ENCODE data around the gene GPN3.
"Not testable (repeated sequence)": the region's sequence is repeated elsewhere in the genome, so short reads cannot be mapped to it uniquely, and the experiment has no call there.

The GPN3 gene

DNA sequence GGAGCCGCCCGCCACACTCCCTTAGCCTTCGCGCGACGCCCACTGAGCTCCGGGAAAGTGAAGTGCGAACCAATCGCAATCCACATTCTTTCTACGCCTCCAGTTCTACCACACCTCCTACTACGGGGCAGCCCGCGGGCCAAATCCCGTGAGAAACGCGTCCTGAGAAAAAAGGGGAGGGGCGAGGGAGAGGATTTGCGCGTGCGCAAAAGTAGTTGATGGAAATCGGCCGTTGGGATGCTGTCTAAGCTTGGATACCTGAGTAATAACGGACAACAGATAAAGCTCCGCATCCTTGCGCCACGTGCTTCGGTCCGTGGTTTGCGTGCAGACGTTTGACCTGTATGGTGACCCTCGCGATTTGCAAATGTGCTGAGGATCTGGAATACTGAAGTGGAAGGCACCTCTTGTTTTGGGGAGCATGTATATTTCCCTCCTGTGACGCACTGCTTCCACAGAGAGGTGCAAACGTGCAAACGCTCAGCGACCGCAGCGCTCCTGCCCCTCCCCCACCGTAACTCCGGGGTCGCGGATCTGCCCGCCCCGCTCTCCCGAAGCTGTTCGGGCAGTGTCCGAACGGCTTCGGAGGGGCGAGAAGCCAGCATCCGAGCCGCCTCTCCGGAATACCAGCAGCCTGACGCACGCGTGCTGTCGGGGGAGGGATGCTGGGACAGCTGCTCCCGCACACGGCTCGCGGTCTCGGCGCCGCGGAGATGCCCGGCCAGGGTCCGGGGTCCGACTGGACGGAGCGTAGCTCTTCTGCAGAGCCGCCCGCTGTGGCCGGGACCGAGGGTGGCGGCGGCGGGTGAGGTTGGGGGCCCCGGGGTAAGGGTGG lies at the start of gene GPN3, which contains the start of gene FAM216A:
Gene GPN3 (minus strand): TSS at position 44 of the 835 bp plus-strand sequence. CDS start 54 bp downstream, outside the sequence.
Gene FAM216A (plus strand): TSS at position 632 of the 835 bp plus-strand sequence. CDS start 31 bp downstream, at position 663.
- peak; percentile 91 for DNase-seq

DNA sequence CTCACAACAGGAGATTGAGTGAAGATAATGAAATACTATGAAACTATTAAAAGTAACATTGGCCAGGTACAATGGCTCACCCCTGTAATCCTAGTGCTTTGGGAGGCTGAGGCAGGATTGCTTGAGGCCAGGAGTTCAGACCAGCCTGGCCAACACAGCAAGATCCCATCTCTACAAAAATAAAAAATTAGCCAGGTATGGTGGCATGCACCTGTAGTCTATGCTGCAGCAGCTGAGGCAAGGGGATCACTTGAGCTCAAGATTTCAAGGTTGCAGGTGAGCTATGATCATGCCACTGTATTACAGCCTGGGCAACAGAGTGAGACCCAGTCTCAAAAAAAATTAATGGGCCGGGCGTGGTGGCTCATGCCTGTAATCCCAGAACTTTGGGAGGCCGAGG lies 48.9 kb upstream of the GPN3 start:
- no peak for DNase-seq

DNA sequence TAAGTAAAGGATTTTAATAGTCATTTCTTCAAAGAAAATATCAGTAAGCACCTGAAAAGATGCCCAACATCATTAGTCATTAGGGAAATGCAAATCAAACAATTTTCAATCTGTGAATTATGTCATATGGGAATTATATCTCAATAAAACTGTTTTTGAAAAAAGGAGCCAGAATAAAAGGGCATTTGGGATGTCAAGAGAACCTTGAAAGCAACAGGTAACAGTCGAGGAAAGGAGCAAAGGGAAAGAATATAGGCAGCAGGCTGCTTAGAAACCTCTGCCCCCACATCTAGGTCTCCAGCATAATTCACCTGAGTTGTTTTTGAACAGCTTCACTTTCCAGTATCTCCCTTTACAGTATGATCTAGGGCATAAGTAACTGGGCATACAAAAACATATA lies 46.3 kb upstream of the GPN3 start:
- no peak for DNase-seq

DNA sequence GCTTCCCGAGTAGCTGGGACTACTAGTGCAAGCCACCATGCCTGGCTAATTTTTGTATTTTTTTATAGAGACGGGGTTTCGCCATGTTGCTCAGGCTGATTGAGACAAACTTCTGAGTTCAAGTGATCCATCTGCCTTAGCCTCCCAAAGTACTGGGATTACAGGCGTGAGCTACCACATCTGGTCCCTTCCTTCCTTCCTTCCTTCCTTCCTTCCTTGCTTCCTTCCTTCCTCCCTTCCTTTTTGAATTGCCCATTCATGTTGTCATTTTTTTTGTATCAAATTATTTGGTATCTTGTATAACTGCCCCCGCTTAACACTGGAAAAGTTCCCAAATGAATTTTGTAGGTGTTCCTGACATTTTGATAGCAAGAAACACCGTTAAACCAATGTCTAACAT lies 45.8 kb upstream of the GPN3 start:
- DNase-seq = no peak

DNA sequence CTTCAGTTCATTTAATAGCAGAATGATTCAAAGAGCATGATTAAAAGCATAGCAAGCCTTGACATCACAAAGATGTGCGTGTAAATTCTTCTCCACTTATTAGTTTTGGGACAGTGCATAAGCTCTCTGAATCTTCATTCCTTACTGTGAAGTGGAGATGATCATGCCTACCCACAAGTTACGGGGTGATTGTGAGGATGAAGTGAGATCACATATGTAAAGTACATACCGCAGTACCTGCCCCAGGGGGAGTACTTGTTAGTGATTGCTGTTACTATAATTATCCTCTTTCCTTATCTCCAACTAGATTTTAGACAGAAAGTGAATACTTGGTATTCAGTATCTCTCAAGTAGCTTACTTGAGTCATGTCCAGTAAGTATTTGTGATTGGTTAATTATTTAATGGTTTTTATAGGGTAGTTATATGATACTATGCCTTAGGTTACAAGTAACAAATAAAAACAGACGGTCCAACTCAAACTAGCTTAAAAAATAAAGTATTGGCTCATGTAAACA lies 40.1 kb upstream of the GPN3 start:
- no peak for DNase-seq

DNA sequence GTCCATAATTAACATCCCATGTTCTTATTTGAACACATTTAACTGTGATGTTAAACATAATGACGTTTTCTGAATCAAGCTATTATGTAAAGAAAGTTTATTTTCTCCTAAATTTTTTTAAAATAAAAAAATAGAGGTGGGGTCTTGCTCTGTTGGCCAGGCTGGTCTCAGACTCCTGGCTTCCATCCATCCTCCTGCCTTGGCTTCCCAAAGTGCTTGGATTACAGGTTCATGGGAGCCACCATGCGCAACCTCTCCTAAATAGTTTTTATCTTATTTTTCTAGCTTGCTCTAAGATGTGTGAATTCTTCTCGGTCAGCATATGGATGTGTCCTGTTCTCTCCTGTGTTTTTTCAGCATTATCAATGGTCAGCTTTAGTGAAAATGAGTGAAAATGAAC lies 37.3 kb upstream of the GPN3 start:
- no peak for DNase-seq

DNA sequence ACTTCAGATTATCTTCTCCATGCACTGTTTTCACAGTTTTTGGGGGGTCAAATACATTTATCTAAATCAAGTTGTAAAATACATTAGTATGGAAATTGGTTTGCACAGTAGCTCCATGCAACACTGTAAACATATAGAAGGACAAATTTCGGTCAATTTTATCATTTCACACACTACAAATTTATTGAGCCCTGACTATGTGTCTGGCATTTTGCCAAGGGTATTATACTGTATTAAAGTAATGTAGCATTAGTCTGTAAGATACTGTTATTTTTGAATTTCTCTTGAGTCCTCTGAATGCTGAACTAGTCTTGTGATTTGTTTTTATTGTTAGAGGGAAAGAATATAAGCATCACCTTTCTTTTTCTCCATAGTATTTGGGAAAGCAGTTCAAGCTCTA lies 35.4 kb upstream of the GPN3 start:
- DNase-seq = no peak

DNA sequence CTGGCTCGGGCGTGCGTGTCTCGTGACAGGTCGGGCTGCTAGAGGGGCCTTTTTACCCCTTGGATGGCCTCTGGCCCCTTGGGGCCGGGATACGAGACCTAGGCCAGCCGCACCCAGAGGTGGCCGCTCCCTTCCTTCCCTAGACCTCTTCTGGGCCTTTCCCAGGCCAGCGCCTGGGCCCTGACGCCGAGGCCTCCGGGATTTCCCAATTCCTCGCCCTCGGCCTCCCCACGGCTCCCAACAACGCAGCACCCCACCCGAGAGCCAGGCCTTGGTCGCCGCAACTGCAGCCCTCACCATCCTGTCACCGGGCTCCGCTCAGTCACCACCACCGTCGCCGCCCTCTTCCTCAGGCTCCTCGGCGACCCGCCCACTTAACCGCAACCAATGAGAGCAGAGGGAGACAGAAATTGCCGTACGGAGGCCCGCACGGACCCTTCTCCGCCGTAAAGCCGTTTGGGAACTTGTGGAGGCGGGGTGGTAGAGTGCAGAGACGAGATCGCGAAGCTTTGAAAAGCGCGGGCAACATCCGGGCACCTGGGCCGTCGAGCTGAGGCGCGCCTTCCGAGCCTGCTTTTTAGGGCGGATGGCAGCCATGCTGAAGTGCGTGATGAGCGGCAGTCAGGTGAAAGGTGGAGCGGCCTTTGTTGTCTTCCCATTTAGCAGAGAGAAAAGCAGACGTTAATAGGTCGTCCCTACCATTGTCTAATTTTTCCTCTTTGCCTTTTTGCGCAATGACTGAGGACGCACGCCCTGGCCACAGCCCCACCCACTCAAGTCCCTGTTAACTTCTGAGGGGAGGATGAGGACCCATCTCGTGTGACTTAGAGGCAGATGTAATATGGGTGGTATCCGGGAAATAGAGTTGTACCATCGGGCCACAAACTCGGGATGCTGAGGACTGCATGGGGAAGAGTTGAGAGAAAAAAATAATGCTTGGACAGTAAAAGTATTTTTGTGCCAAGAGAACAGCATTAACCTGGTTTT lies 34.0 kb upstream of the GPN3 start, which contains the start of the genes RAD9B and VPS29:
Gene RAD9B (plus strand): TSS at position 580 of the 987 bp plus-strand sequence. CDS start 7 bp downstream, at position 587.
Gene VPS29 (minus strand): TSS at position 360 of the 987 bp plus-strand sequence. CDS start 60 bp downstream, at position 300.
- DNase-seq = peak; percentile 93

DNA sequence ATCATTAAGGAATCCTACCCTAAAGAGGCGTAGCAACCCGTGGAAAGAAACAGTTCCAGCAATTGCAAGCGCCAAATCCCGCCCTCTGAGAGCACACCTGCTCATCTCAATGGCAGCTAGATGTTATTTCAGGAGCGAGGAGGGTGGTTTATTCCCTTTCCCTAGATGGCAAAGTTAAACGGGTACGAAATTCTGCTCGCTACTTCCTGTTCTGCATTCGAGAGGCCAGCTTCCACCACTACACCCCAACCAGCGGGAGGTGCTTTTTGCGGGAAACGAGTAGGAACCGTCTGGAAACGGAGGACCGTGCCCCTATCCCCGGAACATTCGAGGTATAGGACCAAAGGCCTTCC lies 33.3 kb upstream of the GPN3 start:
- no peak for DNase-seq

DNA sequence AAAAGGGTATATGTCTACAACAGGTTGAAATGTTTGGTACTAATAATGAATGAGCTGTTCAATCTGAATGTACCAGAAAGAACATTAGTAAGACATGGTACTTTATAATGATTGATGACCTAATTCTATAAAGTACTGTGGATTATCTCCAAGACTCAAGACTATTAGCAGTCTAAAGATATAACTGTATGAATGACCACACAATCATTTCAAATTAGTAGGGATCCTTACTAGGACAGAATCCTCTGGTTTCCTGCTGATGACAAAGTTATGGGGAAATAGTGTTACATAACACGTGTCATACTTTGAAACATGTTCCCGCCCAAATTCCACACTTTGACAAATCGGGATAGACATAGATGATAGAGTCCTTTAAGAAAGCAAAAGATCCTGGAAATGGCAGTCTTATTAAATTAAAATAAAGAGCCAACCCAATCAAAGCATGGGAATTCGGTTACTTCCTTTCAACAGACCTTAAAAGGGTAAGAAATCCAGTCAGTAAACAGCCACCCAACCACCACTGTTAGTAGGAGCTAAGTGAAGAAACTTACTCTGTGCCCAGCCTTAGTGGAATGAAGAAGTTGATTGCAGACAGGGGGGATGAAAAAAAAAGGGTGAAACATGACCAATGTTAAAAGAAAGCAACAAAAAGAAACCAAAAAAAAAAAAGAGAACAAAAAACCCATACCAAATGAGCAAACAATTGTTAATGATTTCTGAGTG lies 31.1 kb upstream of the GPN3 start:
- no peak for DNase-seq

DNA sequence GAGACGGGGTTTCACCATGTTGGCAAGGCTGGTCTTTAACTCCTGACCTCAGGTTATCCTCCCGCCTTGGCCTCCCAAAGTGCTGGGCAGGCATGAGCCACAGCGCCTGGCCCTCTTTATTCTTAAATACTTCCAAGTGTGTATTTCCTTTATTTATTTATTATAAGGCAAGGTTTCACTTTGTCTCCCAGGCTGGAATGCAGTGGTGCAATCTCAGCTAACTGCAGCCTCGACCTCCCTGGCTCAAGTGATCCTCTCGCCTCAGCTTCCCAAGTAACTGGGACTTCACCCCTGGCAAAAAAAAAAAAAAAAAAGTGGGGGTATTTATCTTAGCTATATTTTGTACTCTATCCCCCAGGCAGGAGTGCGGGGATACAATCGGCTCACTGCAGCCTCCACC lies 7.4 kb upstream of the GPN3 start:
- no peak for DNase-seq

DNA sequence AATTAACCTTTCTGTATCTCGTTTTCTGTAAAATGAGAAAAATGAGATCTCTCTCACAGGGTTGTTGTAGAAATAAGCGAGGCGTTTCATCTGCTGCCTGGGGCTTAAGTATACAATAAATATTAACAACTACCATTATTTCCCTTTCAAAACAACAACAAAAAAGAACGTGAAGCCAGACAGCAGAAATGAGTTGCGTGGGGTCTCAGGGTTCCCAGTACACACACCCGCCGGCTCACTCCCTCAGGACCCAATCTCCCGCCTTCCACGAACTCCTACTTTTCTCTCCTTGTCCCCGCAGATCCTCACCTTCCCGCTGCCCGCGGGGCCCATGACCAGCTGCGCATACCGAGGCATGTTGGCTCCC lies 227 bp downstream of the GPN3 start:
- DNase-seq = no peak

DNA sequence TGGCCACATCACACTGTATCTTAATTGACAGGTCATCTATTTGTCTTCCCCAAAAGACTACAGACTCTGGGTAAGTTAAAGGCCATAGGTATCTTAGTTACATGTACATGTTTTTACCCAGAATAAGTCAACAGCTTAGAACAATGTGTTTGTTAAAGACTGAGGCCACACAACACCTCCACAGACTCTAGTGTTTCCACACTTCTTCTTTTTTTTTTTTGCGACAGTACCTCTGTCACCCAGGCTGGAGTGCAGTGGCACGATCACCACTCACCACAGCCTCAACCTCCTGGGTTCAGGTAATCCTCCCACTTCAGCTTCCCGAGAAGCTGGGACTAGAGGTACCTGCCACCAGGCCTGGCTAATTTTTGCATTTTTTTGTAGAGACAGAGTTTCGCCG lies 1.3 kb downstream of the GPN3 start:
- no peak for DNase-seq

DNA sequence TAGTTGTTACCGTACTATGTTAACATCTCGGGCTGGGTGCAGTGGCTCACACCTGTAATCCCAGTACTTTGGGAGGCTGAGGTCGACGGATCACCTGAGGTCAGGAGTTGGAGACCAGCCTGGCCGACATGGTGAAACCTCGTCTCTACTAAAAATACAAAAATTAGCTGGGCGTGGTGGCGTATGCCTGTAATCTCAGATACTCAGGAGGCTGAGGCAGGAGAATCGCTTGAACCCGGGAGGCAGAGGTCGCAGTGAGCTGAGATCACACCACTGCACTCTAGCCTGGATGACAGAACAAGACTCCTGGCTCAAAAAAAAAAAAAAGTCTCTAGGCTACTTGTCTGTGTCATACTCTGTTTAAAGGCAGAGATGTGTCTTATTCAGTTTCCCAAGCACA lies 2.3 kb downstream of the GPN3 start:
- not testable (repeated sequence) for DNase-seq

DNA sequence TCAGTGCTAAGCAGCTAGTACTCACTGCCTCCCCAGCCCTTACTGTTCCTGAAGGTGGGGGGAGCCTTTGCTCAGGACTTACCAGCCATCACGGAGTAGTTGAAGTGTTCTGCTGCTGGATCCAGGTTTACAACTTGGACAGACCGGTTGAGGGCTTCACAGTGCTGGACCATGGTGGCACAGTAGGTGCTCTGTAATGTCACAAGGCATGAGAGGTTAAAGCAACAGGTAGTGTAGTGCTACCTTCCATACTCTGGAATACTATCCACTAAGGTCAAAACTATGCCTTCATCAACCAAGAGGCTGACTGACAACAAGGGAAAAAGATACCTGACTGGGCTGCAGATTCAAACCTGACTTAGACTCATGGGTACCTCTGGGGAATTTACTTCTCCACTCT lies 3.0 kb downstream of the GPN3 start:
- DNase-seq = no peak

DNA sequence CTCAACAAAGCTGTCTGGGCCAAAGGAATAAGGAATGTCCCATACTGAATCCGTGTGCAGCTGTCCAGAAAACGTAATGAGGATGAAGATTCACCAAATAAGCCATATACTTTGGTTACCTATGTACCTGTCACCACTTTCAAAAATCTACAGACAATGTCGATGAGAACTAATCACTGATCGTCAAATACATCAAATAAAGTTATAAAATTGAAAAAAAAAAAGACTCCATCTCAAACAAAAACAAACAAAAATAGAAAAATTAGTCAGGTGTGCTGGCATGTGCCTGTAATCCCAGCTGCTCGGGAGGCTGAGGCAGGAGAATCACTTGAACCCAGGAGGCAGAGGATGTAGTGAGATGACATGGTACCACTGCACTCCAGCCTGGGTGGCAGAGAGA lies 6.9 kb downstream of the GPN3 start:
- not testable (repeated sequence) for DNase-seq

DNA sequence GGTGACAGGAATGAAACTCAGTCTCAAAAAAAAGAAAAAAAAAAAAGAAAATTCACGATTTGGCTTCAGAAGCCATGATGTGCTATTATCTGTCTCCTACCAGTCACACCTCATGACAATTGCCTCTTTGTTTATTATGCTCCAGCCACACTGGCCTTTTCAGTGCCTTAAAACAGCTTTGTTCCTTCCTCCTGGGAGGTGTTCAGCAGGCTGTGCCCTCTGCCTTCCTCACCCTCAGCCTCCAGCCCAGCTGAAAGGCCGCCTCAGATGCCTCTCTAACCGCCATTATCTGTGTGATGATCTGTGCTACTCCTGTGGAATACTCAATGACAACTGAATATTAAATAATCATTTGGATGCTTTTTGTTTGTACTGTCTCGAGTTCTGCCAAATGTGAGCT lies 9.3 kb downstream of the GPN3 start:
- no peak for DNase-seq

DNA sequence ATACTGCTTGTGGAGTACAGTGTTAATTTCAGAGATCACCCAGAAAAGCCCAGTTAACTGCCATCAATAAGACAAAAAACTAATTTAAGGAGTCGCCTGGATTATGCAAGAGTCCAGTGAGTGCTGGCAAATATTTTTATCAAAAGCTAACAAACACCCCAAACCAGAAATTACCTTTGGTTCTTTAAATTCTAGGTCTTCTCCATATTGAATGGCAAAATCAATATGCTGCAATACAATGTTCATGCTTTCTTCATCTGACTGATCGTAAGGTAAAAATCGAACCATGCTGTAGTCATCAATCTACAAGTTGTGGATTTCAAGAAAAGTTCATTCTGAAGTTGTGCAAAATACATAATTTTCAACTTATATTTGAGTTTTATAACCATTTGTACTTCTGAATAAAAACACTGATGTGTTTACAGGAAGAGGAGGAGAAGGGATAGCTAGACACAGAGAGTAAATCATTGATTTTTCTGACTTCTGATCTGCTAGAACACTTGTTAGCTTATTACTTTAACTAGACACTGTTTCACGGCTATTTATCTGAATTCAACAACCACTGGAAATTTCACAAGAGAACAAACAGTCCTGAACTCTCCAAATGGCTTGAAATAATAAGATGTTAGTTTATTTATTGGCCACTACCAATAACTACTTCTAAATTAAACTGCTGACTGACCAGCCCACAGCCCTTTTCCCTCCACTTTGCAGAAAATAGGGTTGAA lies 14.3 kb downstream of the GPN3 start:
- no peak for DNase-seq

DNA sequence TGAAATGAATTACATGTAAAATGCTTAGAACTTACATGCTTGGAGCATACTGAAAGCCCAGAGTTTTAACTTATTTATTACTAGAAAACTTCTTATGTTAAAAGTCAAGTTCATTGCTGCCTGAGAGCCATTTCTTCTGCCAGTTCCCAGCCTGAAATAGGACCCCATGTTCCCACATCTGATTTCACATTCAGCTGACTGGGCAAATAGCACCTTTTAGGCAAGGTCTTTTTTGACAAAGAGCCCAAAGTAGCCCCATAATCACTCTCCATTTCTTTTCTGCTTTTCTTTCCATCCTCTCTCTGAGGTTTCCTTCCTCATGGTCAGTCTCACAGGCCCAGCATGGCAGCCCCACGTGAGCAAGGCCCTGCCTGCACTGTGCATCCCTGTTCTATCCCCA lies 16.8 kb downstream of the GPN3 start:
- DNase-seq = no peak

DNA sequence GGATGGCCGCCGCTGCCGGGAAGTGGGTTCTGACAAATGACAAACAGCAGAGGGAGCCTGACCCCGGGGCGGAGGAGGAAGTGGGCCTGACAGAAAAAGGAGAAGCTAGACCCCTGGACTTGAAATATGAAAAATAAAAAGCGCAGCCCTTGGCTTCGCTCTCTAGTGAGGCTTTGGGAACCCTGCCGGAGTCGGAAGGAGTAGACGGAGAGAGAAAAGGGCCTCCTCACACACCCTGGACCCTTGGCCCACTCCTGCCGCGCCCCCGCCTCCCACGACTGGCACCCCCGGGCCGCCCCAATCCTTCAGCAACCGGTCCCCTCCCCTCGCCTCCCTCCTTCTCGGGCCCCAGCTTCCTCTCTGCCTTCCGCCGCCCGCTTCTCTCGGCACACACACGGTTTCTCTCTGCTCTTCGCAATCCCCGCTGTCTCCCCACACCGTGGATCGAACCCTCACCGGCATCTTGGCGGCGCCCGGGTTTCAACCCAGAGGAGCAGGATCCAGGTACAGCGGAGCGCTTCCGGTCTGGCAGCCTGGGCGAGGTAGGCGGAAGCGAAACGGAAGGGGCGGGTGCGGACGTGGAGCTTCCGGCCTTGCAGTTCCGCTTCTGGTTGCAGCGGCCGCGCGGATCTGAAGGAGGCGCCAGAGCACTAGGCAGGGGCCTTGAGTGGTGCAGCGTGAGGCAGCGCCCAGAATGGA lies 18.1 kb downstream of the GPN3 start, which contains the start of gene ARPC3:
Gene ARPC3 (minus strand): TSS at position 539 of the 699 bp plus-strand sequence. CDS start 77 bp downstream, at position 462.
- DNase-seq = peak; percentile 69

DNA sequence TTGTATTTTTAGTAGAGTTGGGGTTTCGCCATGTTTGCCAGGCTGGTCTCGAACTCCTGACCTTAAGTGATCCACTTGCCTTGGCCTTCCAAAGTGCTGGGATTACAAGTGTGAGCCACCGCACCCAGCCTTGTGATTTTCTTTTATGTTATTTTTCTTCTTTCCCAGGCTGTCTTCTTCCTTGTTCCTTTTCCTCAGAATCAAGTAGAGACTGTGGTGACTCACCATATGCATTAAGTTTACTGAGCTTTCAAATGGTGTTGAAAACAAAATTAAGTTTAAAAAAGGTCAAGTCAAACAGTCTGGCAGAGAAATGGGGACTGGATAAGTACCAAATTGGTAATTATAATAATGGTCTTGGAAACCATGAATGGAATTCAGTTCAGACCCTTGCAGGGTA lies 23.6 kb downstream of the GPN3 start:
- DNase-seq = no peak

All from NCI-H1436 treated with DMSO at 0.1 percent for 48 hours (cell line).